HG02571 (cell line): ENCODE data around the gene WDR1.
"Not testable (repeated sequence)": the region's sequence is repeated elsewhere in the genome, so short reads cannot be mapped to it uniquely, and the experiment has no call there.

Source experiments
- ATAC-seq: cut with Tn5 transposase; IDR thresholded peaks from one replicate; pipeline ENCODE4 v1.9.1; 2021; ENCODE audit warnings: mild to moderate bottlenecking, moderate library complexity; ENCODE audit not compliant: unreplicated experiment

The WDR1 gene

DNA sequence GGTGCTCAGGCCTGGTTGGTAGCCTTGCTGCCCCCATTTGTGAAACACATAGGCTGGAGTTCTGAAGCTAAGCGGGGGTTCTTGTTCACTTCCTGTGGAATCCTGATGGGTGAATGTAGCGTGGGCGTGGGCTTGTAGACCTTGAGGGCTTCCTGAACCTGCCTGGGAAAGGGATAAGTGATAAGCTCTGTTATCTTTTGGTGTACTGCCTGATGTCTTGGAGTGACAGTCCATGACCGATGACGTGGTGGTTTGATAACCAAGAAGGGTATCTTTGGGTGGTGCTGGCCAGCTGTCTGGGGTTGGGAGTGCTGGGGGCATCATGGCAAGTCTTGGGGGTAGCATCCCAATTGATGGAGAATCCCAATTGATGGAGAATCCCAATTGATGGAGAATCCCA is 17.5 kb upstream of the WDR1 start:
- ATAC-seq, result no peak

DNA sequence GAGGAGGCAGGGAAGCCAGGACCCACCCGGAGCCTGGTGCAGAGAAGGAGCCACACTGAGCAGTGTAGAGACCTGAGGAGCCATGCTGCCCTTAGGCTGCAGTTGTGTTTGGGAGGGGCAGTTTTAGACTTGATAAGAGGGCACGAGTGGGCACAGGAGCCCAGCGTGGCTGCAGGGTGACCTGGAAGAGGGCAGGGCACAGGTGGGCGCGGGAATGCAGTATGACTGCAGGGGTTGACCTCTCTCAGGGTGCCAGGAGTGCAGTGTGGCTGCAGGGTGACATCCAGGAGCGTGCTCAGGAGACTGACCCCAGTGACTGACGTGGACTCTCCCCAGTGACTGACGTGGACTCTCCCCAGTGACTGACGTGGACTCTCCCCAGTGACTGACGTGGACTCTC is 14.6 kb upstream of the WDR1 start:
- no peak for ATAC-seq

DNA sequence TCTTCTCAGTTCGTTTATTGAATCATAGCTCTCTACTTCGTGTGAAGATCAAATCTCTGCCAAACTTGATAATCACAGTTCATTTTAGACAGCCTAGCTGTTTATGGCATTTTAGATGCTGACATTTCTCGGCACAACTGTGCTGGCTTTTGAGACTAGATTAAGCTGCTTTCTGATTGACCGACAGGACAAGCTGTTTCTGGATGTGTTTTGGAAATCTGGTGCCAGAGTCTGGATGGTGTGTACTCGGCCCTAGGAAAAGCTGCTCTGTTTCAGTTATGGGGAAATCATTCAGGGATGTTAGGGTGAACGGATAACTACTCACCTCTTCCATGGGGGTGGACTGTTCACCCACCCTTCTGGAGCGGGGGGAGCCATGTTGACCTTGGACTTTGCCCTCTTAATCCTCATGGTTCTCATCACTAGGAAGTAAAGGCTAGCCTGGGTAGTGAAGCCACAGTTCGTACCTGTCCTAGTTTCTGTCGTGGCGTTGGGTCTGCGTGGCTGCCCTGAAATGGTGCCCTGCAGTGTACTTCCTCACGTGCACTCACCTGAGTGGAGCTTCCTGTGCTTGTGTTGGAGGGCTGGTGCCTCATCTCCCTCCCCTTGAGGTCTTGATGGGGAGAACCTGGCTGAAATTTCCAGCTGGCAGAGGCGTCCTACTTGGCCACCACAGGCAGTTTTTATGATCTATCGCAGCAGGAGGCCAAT is 13.7 kb upstream of the WDR1 start:
- no peak for ATAC-seq

DNA sequence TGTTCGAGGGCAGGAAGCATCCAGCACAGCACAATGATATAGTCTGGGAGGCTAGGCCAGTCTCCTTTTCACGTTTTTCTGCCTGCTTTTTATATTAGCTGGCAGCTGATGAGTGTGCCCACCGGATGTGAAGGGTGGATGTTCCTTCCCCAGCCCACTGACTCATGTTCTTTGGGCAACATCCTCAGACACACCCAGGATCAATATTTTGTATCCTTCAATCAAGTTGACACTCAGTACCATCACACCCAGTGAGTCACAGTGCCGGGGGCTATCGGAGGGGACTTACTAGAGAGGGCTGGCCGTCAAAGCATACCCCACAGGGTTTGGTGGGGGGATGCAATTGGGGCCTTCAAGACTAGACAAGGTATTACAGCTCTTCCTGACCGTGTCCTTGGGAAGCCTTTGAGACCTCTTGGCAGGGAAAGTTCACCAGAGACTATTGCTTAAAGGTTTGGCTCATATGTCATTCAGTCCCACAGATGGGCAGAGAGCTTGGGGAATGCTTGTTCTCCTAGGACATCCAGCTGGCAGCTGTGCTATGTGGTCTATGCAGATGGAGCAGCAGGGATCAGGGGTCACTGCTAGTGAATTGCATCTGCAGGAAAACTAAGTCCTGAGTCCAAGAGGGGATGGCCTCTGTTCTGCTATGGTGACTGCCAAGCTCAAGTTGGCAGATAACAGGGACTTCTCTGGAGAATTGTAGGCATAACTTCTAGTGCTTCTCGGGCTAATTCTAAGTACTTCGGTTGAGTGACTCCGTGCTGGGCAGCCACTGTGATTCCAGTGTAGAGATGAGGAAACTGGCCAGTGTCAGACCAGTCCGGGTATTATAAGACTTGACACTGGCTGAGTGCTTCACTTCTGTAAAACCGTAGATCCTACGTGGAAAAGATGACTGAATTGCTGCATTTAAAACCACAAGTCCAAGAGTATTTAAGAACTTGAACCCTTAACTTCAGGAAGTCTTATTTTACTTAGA is 12.9 kb upstream of the WDR1 start:
- ATAC-seq, result no peak

DNA sequence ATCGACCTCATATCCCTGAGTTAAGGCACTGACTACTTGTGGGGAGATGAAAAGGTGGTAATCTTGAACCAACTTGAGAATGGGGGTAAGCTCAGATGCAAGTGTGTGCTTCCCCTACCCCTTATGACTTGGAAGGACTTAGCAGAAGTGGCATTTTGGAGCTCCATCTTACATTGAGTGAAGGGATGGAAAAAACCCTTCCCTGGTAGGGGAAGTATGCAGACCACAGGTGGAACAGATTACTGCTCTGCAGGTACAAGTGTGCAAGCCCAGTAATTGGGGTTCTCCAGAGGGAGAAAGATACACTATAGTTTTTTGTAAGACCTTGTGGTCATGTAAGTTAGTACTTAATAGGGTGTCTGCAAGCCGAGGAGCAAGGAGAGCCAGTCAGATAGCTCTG is 12.2 kb upstream of the WDR1 start:
- ATAC-seq, result no peak

DNA sequence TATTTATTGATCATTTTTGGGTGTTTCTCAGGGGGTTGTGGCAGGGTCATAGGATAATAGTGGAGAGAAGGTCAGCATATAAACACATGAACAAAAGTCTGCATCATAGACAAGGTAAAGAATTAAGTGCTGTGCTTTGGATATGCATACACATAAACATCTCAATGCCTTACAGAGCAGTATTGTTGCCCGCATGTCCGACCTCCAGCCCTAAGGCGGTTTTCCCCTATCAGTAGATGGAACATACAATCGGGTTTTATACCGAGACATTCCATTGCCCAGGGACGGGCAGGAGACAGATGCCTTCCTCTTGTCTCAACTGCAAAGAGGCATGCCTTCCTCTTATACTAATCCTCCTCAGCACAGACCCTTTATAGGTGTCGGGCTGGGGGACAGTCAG is 10.9 kb upstream of the WDR1 start:
- not testable (repeated sequence) for ATAC-seq

DNA sequence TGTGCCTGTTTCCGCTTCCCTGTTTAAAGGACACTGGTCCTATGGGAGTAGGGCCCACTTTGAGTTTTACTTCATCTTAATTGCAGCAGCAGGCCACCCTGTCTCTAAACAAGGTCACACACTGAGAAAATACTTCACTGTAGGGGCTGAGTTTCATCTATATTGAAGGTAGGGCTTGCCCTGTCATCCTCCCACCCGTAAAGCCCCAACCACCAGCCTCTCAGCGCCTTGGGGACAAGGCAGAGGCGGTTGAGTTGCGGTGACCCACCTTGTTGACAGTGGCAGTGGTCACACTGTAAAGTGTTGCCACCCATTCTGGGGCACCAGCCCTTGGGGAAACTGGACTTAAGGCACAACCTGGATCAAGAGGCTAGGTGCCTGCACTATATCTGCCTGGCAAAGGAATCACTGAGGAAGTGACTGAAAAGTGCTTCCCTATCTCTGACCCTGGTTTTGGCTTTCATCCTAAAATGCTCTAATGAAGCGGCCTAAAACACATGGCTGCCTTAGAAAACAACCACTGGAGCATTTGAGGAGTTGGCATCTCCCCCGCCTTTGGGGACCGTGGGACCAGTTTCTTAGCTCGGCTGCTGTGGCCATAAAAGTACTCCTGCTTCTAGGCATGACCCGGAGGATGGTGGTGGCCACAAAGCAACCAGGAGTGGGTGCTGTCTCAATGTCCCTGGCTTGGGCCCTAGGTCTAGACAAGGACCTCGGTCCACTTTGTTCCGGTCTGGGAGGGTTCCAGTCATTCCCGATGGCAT is 7.8 kb upstream of the WDR1 start:
- ATAC-seq, result no peak

DNA sequence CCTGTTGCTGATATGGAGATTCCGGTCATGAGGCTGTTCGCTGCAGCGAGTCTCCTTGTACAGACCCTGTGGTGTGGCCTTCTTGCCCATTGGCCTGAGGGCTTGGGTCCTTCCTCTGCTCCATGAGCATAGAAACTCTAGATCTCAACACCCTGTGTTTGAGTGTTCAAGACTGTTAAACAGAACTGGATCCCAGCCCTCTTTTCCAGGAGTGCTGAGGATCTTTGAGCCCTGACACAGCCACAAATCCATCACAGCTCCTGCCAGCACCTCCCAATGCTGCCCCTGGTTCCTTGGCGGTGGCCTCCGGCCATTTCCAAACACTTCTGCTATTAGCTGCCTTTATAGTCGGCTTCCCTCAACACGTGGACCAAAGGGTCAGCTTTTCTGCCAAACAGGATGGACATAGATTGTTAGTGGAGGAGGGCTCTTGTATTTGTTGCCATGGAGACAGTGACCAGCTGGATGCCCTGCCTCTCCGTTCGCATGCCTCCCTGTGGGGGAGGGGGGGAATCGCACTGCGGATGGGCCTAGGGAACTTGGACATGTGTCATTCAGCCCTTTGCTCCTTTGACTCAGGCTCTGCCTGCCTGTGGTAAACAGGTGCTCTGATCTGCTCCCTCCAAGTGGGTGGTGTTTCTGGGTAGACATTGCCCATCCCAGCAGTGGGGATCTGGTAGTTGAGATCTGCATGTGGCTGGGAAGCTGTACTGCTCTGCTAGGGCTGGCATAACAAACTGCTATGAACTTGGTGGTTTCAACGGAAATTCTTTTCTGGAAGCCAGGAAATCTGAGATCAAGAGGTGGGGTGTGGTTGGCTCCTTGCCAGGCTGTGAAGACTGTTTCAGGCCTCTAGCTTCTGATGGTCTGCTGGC is 6.9 kb upstream of the WDR1 start:
- no peak for ATAC-seq

DNA sequence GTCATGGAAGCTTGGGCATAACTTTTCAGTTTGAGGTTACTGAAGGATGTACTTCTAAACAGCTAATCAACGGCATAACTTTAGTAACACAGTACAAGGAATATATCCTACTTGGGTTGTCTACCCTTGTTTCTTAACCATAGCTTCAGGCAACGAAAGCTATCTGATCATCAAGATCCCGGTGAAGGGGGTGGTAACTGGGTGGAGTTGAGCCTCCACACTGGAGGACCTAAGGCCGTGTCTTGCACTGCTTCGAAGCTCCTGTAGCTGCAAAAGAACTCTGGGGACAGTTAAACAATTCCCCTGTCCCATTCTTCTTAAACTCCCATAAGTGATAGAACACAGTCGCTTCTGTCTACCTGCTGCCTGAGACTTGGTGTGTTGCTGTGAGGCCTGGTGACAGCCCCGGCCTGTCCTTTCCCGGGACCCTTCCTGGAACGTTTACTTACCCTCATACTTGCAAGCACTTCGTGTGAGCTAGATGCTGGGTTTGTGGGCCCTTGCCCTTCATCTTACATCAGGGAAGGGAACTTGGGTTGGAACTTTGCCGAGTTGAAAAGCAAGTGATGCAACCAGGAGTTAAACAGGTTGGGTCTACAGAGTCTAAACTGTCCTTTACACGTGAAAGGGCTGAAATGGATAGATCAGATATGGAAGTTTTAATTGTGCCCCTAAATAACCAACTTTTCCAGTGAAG is 5.8 kb upstream of the WDR1 start:
- no peak for ATAC-seq

DNA sequence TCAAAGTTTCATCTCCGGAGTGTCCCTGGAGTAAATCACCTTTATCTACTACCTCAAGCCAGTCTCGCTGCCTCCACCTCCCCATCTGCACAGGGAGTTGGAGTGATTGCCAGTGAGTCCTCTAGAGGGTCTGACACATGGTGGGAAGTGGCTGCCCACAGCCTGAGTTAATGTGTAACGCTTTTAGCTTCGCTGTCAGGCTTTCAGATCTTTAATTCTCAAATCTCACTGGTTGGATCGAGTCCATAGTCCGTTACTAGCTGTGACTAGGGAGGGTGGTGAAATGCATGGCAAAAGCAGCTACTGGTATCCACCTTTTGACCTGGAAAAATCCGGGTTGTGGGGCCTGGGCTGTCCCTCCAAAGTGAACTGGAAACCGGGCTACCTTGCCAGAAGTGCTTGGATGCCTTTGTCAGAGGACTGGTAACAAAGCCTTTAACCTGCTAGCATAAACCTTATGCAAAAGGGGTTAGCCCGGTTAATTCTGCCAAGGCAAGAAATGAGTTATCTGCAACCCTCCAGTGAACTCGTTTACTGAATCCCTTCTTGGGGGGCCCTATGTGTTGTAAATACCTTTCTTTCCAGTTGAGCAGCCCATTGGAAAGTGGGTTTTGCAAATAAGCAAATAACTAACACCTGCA is 5.1 kb upstream of the WDR1 start:
- ATAC-seq, result no peak

DNA sequence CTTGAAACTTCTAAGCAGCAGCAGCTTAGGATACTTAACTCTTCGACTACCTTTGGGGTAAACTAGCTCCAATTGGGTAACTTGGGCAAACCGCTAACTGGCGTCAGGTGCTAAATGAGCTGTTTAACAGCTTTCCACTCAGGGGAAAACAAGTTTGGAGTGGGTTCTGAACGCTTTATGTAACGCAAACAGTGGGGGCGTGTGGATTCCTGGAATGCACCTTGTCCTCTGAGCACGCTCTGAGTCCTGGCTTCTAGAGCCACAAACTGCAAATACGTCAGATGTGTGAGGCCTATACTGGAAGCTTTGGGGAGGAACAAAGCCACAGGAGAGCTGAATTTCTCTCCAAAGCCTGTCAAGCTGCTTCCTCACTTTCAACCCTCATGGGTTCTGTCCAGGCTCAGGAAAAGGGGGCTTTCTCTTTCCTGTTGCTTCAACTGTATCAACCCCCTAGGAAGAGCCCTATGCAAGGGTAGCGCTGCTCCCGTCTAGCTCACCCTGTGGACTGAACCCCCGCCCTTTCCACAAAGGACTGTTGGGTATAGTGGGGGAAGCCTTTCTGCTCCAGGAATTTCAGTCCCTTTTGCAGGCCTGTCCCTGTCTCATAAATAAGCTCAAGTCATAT is 4.5 kb upstream of the WDR1 start:
- no peak for ATAC-seq

DNA sequence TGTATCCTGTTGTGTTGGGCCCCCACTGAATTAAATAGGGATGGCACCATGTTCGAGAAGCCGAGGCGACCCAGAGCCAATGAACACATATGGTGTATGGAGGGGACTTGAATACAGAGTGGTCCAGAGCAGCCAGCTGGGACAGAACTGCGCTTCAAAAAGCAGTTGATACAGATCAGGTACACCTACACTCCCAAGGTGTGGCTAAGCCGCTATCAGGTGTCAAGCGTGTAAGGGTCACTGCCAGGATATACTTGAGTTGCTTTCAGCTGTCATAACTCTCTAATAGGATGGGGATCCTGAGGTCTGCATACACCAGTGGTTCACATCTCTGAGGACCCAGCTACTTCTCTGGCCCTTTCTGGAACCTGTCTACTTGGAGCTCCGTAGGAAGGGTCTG is 3.2 kb upstream of the WDR1 start:
- ATAC-seq, result no peak

DNA sequence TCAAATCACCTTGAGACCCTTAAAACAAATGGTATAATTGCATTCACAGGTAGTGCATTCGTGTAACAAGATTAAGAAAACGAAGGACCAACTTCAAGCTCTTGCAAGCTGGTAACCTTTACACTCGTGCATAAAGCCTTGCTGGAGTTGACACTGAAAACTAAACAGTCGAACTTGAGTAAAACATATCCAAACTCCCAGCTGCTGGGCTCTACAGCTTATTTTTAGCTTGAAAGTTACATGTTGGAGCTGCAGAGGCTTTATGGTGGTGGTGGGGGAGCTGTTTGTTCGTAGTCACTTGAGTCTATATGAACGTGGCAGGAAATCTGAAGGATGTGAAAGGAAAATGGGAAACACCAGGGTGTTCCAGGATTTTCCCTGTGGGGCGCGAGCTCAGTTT is 2.7 kb upstream of the WDR1 start:
- ATAC-seq, result no peak

DNA sequence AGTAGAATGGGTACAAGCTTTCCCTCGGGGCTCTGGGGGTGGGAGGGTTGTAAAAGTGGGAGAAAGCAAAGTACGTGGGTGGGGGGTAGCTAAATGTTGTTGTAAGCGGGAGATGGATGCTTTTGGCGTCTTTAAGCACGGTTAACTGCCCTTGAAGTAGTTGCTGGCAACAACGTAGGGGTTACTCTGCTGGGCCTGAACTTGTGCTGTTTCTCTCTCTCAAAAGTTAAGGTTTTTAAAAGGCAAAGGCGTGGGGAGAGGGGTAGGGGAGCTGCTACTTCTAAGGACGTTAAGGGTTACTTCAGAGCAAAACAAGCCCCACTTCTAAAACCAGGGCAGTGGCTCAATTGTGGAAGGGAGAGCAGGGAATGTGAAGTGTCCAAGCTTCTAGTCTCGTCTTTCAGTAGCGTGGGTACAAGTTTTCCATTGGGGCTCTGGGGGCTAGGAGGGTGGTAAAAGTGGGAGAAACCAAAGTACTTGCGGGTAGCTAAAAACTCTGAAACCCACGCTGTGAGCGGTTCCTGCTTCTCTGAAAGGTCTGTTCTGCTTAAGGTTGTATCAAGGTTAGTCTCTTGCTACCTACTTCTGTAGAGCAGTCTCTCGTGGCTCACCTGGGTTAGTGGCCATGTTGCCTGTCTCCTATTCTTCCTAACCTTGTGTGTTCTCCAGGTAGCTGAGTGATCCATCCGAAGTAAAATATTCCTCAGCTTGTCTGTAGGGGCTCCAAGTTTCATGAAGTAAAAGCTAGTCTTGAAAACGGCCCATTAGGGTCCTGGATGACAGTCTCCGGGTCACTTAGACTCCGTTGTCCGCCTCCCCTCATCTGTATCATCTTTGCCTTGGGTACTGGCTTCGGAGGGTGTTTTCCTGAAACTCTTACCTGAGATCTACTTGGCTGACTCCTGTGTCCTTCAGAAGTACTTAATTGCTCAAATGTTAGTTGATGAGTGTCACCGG is 1.7 kb upstream of the WDR1 start:
- ATAC-seq, result no peak

DNA sequence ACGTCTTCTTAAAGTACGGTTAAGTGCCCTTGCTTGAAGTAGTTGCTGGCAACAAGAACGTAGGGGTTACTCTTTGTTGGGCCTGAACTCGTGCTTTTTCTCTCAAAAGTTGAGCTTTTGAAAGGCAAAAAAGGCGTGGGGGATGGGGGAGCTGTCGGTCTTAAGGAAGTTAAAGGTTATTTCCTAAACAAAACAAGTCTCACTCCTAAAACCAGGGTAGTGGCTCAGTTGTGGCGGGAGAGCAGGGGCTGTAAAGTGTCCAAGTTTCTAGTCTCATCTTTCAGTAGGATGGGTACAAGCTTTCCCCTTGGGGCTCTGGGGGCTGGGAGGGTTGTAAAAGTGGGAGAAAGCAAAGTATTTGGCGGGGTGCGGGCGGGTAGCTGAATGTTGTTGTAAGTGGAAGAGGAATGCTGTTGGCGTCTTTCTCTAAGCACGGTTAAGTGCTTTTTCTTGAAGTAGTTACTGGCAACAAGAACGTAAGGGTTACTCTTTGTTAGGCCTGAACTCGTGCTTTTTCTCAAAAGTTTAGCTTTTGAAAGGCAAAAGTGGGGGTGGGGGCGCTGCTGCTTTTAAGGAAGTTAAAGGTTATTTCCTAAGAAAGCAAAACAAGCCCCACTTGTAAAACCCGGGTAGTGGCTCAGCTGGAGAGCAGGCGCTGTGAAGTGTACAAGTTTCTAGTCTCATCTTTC is 904 bp upstream of the WDR1 start:
- no peak for ATAC-seq

DNA sequence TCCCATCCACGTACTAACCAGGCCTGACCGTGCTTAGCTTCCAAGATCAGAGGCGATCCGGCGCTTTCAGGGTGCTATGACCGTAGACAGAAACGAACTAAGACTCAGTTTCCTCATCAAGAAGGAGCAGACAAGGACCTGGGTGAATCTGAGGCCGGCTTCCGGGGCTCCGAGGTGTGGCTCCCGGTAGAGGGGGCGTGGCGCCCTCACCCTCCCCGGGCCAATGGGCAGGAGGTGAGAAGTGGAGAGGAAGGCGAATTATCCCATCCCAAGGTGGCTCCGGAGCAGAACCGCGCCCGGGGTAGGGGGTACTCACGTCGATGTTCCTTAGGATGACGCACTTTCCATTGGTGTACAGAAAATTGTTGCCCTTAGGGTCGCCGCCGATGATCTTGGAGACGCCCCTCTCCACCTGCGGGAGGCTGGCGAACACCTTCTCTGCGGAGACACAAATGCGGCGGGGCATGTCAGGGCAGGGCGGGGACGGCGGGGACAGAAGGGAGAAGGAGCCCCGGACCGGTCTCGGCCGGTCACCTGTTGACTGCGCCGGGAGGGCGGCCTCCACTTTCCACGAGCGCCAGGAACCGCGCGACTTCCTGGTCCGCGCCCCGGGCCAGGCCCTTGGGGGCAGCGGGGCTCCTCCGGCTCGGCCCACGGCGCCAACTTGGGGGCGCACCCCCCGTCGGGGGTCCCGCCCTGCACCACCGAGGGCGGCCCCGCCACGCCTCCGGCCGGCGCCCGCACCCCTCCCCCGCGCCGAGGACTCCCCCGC is 616 bp downstream of the WDR1 start:
- peak; percentile 37 for ATAC-seq
